Sigmoid colon (tissue), 7 donors: Measurements from ENCODE around the gene ARHGAP15. TPM values are rescaled to one million over a fixed set of nuclear protein-coding genes. Genes with fewer than 3 reads are reported as not detected.

Source experiments
- DNase-seq: peaks from one replicate; pipeline ENCODE4 v3.0.0-alpha.2; 2019
- H3K27ac ChIP-seq, 4 donors: fragments of 200-600 bp; sonication (generic); one replicate each; pipeline ENCODE4 v1.5.1; 2016 to 2019; ENCODE audit warnings: mild to moderate bottlenecking in 1 of 4
- H3K27me3 ChIP-seq, 3 donors: fragments of 200-600 bp; sonication (generic); one replicate each; pipeline ENCODE4 v1.5.1; 2019; ENCODE audit warnings: mild to moderate bottlenecking in 1 of 3
- H3K36me3 ChIP-seq, 4 donors: fragments of 200-600 bp; sonication (generic); one replicate each; pipeline ENCODE4 v1.5.1; 2016 to 2019
- H3K4me1 ChIP-seq, 4 donors: fragments of 200-600 bp; sonication (generic); one replicate each; pipeline ENCODE4 v1.5.1; 2017 to 2019
- H3K4me3 ChIP-seq, 4 donors: fragments of 200-600 bp; sonication (generic); one replicate each; pipeline ENCODE4 v1.5.1; 2017 to 2019; ENCODE audit warnings: mild to moderate bottlenecking in 2 of 4, moderate library complexity in 1 of 4
- H3K9me3 ChIP-seq, 4 donors: fragments of 200-600 bp in 3 of 4; sonication (generic) in 3 of 4; one replicate each; pipeline versions ENCODE4 v1.5.1 to v1.6.1; 2013 to 2019
- EP300 ChIP-seq, 4 donors: sonication (generic); formaldehyde crosslinking; IDR thresholded peaks; one replicate each; pipeline ENCODE4 v1.6.1; 2017; ENCODE audit warnings: antibody characterized with exemption in 4 of 4
- POLR2A ChIP-seq, 2 donors: fragments of 450-650 bp; IDR thresholded peaks; one replicate each; pipeline ENCODE4 v1.6.1; 2016; ENCODE audit warnings: antibody characterized with exemption in 2 of 2, mild to moderate bottlenecking in 2 of 2, moderate library complexity in 2 of 2
- POLR2AphosphoS5 ChIP-seq, 4 donors: sonication (generic); formaldehyde crosslinking; IDR thresholded peaks; one replicate each; pipeline ENCODE4 v1.6.1; 2017; ENCODE audit warnings: antibody characterized with exemption in 4 of 4
- WGBS, 2 donors: extraction: QIAGEN DNeasy Blood & Tissue Kit; methylation state at CpG; one replicate each; pipeline ENCODE4 v1.1.7; 2013; 5-methylcytosine and 5-hydroxymethylcytosine counted together
- intact Hi-C: fragments of 100-400 bp; cut with DNase I; formaldehyde crosslinking; loops from one replicate; pipeline ENCODE4 v1.15.1; 2023
- polyA plus RNA-seq, 3 donors: library from polyadenylated mRNA; stranded (reverse); fragments of 200-250 nt; gene quantifications; one replicate each; pipeline ENCODE4 v1.2.3, GENCODE V29; 2013
- total RNA-seq, 4 donors: library from RNA; depleted of rRNA; stranded (reverse); fragments of >200 nt; gene quantifications; one replicate each; pipeline ENCODE4 v1.1.0, GENCODE V29; 2016
- TF ChIP-seq, protein P1 (sequence below), 4 experiments: fragments of 450-650 bp in 3 of 4; fragments of 200-600 bp in 1 of 4; IDR thresholded peaks; one replicate each; pipeline ENCODE4 v1.5.1; 2016 to 2019; ENCODE audit warnings: antibody characterized with exemption in 4 of 4, mild to moderate bottlenecking in 3 of 4, moderate library complexity in 2 of 4
- donor health status: healthy with polysubstance abuse.
- donor health status: Bipolar disorder and iron deficiency.
- donor health status: healthy.

The ARHGAP15 gene
- total and polyA plus RNA-seq, 7 donors, result 3.7 to 16.4 (median 6.0) TPM

DNA sequence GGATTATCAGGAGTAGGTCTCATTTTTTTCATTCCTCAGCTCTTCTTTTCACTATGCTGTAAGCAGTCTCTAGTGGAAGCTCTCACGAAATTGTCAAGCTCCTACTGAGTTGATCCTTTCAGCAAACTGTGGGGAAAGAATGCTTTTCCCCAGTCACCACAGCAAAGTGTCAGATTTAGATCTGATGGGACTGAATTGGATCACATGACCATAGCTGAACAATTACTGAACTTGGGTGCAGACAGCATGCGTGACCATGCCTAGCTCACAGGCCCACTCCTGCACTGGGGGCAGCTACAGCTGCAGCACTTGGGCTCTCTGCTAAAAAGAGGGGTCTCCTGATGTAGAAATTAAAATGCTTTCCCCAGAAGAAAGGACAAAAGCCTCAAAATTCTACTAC is 3.1 kb downstream of the ARHGAP15 start:
- no peaks in the 10 kb centered on the region for H3K9me3 ChIP-seq
- DNase-seq, result no peak
- no peaks in the 10 kb centered on the region for H3K36me3 ChIP-seq
- intact Hi-C loops, result no loop called here
- no peak overlapping the region for H3K27ac ChIP-seq
- H3K4me1 ChIP-seq, result no peaks in the 10 kb centered on the region
- 41 to 46% methylated on average over 2 of the region's 2 CpGs for WGBS, 2 donors
- TF ChIP-seq POLR2A (IDR thresholded peaks at IDR 0.05), result no peak
- TF ChIP-seq, protein P1, sequence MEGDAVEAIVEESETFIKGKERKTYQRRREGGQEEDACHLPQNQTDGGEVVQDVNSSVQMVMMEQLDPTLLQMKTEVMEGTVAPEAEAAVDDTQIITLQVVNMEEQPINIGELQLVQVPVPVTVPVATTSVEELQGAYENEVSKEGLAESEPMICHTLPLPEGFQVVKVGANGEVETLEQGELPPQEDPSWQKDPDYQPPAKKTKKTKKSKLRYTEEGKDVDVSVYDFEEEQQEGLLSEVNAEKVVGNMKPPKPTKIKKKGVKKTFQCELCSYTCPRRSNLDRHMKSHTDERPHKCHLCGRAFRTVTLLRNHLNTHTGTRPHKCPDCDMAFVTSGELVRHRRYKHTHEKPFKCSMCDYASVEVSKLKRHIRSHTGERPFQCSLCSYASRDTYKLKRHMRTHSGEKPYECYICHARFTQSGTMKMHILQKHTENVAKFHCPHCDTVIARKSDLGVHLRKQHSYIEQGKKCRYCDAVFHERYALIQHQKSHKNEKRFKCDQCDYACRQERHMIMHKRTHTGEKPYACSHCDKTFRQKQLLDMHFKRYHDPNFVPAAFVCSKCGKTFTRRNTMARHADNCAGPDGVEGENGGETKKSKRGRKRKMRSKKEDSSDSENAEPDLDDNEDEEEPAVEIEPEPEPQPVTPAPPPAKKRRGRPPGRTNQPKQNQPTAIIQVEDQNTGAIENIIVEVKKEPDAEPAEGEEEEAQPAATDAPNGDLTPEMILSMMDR (IDR thresholded peaks at IDR 0.05), result no peak
- no peak for TF ChIP-seq POLR2AphosphoS5 (IDR thresholded peaks at IDR 0.05)
- TF ChIP-seq EP300 (IDR thresholded peaks at IDR 0.05), result no peak
- no peaks in the 10 kb centered on the region for H3K27me3 ChIP-seq
- H3K4me3 ChIP-seq, result no peak overlapping the region

DNA sequence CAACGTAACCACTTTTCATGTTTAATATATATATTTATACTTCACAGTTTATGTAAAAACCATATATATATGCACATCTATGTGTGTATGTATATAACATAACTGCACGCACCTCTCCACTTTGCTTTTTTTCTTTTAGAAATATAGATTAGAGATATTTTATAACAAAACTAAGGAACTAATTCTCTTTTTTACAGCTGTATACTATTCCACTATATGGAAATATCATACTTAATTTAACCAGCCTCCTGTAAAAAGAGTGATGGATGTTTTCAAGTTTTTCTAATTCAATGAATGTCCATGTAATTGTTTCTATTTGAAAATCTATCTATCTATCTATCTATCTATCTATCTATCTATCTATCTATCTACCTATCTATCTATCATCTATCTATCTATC is 4.6 kb downstream of the ARHGAP15 start:
- Histone ChIP-seq H3K4me1 (no peaks in the 10 kb centered on the region), H3K9me3 (no peaks in the 10 kb centered on the region), H3K36me3 (no peaks in the 10 kb centered on the region), H3K27me3 (no peaks in the 10 kb centered on the region), H3K4me3 (no peak overlapping the region), H3K27ac (no peak overlapping the region)
- WGBS, 2 donors, result 69 to 92% methylated on average over 2 of the region's 2 CpGs
- TF ChIP-seq, protein P1 (IDR thresholded peaks at IDR 0.05), result no peak
- no peak for TF ChIP-seq POLR2AphosphoS5 (IDR thresholded peaks at IDR 0.05)
- no peak for TF ChIP-seq EP300 (IDR thresholded peaks at IDR 0.05)
- no peak for TF ChIP-seq POLR2A (IDR thresholded peaks at IDR 0.05)
- intact Hi-C loops, result no loop called here
- DNase-seq, result no peak

DNA sequence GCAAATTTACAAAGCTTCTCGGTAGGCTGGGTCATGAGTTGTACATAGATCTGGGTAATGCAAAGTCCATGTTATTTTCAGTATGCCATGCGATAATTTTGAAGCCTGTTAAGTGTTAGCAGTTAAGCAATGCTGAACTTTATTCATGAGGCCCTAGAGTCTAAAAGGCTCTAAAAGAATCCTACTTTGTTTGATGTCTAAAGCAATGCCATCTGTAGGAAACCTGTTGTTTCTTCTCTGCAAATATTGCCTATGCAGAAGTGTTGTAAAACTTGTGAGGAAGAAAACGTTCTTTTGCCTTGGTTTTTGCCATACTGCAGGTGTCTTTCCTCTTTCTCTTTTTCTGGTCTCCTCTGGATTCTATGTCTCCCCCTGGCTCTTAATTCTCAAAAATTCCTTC is 9.1 kb downstream of the ARHGAP15 start:
- intact Hi-C loops, result no loop called here
- no peaks in the 10 kb centered on the region for H3K27me3 ChIP-seq
- no peak for DNase-seq
- WGBS, 2 donors, result 40 to 55% methylated on average over 3 of the region's 3 CpGs
- no peaks in the 10 kb centered on the region for H3K4me1 ChIP-seq
- no peaks in the 10 kb centered on the region for H3K36me3 ChIP-seq
- TF ChIP-seq EP300 (IDR thresholded peaks at IDR 0.05), result no peak
- no peak for TF ChIP-seq POLR2A (IDR thresholded peaks at IDR 0.05)
- H3K9me3 ChIP-seq, result no peaks in the 10 kb centered on the region
- H3K27ac ChIP-seq, result no peak overlapping the region
- no peak overlapping the region for H3K4me3 ChIP-seq

DNA sequence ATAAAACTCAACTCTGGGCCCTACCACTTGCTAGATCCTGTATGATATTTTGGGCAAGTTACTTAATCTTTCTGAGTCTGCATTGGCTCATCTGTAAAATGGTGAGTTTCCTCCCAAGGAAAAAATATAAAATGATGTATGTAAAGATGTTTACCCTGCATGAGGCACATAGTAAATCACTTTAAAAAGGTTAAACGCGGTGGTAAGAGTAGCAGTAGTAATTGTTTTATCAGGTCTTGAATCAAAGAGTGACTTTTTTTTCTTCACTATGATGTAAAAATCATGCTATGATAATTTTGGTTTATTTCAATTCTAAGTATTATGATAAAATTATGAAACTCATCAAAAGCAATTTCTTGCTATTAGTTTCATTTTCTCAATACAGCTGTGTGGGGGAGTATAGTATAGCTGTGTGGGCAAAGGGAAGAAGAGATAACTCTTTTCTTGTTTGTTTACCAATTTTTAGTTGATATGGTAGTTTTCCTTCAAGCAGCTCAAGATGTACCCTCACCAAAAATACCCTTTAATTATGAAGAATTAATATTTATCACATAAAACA is 10.7 kb downstream of the ARHGAP15 start:
- H3K27me3 ChIP-seq, result no peaks in the 10 kb centered on the region
- H3K27ac ChIP-seq, result no peak overlapping the region
- WGBS, 2 donors, result 57 to 90% methylated on average over 2 of the region's 2 CpGs

DNA sequence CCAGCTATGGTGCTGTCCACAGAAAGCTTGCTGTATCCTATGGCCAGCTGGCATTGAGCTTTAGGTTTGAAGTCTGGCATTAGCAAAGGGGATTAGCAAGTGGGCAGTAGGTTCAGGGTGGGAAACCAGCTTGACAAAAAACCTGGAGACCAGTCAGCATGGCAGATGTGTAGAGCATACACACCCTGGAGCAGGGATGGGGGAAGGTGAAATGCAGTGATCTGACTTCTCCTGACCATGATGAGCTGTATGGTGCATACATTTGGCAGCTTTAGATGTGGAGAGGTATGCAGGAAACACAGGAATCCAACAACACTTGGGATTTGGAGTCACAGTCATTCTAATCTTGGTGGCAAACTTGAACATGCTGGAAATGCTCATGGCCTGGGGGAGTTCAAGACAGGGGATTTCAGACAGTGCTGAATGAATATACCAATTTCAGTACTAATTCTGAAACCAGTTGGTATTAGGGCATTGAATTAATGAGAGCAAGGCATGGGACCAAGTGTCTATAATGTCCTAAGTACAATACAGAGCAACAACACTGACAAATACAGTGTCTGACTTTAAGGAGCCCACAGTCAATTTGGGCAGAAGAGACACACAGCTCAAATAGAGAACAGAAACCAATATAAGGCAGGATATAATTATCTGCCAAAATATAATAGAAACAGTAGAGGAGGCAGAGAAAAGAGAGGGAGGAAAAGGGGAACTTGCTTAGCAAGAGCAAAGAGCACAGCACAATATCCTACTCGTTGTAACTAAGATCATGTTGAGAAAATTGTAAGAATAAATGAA is 11.8 kb downstream of the ARHGAP15 start:
- WGBS, 2 donors, result 51 to 55% methylated on average over 1 of the region's 1 CpG
- no peak for DNase-seq
- Histone ChIP-seq H3K27ac (no peak overlapping the region), H3K9me3 (no peaks in the 10 kb centered on the region), H3K4me3 (no peak overlapping the region), H3K36me3 (no peaks in the 10 kb centered on the region), H3K4me1 (no peaks in the 10 kb centered on the region), H3K27me3 (no peaks in the 10 kb centered on the region)
- intact Hi-C loops, result no loop called here
- TF ChIP-seq EP300 (IDR thresholded peaks at IDR 0.05) (no peak), POLR2AphosphoS5 (IDR thresholded peaks at IDR 0.05) (no peak), POLR2A (IDR thresholded peaks at IDR 0.05) (no peak)
- TF ChIP-seq, protein P1 (IDR thresholded peaks at IDR 0.05), result no peak

More for the DNA sequence above, 10.7 kb downstream of the ARHGAP15 start:
- Histone ChIP-seq H3K9me3 (no peaks in the 10 kb centered on the region), H3K36me3 (no peaks in the 10 kb centered on the region), H3K4me3 (no peak overlapping the region), H3K4me1 (no peaks in the 10 kb centered on the region)
- TF ChIP-seq POLR2AphosphoS5 (IDR thresholded peaks at IDR 0.05), result no peak
- TF ChIP-seq EP300 (IDR thresholded peaks at IDR 0.05), result no peak
- TF ChIP-seq, protein P1 (IDR thresholded peaks at IDR 0.05), result no peak
- TF ChIP-seq POLR2A (IDR thresholded peaks at IDR 0.05), result no peak
- DNase-seq, result no peak
- intact Hi-C loops, result no loop called here
